NCI-H1417 treated with DMSO at 0.1 percent for 48 hours (cell line): ENCODE results near the gene ZFP91.

Source experiments
- DNase-seq: peaks from one replicate; lab custom pipeline; 2025; lab: John Stamatoyannopoulos, UW

Gene ZFP91

DNA sequence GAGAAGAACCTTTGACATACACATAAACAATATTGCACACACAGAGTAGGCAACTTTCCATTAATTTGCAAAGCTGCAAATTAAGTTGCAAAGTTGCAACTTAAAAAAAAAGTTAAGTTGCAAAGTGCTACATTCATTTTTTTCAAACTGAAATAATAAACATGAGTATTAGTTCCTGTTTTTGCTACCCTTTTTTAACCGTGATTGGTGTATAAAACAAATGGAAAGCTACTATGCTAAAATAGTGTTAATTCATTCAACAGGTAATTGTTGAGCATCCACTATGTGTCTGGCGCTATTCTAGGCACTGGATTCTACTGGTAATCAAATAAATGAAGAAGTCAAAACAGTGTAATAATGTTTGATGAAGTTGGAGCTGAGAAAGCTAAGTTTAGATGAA, 8.1 kb downstream of the ZFP91 start:
- no peak for DNase-seq

DNA sequence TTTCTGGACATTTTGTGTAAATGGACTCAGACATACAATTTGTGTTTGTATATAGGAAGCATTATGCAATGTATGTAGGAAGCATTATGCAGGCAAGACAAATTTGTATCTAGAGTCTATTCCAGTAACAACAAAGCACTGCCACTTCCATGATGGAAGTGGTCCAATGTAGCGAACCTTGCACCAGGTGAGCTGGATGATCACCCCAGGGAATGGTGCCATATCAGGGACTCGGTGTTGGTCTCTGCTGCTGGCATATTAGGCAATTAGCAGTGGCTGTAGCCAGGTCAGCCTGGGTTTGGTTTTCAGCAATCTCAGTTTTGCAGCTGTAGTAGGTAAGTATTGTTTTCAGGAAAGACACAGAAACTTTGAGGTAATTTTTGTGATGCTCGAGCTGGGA, 12.8 kb downstream of the ZFP91 start:
- DNase-seq: no peak

DNA sequence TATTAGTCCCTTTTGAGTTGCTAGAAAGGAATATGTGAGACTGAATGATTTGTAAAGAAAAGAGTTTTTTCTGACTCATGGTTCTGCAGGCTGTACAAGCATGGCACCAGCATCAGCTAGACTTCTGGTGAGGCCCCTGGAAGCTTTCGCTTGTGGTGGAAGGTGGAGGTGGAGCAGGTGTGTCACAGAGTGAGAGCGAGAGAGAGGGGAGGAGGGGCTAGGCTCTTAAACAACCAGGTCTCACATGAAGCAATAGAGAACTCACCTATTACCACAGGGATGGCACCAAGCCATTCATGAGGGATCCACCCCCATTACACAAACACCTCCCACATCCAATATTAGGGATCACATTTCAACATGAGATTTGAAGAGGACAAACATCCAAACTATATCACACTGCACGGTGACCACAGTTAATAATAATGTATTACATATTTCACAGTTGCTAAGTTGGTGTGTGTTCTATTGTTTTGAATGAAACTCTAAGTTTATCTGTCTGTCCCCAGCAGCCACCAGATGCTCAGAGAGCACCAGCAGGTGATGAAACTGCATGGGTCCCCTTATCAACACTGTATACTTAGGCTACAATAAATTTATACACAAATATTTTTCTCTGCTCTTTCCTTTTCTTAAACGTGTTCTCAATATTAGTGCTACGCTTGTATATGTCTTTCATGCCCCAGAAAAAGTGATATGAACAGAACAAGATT, 14.1 kb downstream of the ZFP91 start:
- no peak for DNase-seq

DNA sequence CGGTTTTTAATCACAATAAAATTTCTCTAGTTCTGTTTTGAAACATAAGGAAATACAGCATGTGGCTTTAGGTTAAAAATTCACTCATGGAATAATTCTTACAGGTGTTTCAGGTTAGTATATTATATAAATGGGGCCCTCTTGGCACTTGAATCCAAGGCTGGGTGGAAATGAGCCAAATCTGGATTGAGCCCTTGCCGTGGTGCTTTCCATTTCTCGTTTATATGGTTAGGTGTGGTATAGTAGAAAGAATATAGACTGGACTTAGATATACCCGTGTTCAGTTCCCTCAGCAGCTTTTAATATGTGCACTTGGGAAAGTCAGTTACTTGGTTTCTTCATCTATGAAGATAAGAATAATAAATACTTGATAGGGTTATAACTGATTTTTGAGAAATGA, 16.0 kb downstream of the ZFP91 start:
- DNase-seq: no peak

DNA sequence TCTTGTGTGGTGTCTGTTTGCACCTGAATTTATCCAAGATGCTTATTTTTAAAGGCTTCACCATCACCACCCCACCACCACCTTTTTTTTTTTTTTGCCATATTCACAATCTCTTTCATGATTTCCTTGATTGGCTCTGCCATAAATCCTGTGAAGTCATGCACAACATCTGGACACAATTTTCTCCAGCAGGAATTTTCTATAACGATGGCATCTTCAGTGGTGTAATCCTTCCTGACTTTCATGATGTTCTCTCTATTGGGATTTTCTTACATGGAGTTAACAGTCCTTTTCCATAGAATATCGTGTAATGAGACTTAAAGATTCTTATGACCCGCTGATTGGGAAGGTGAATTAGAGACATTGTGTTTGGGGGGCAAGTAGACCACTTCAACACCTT, 17.8 kb downstream of the ZFP91 start:
- DNase-seq: no peak

DNA sequence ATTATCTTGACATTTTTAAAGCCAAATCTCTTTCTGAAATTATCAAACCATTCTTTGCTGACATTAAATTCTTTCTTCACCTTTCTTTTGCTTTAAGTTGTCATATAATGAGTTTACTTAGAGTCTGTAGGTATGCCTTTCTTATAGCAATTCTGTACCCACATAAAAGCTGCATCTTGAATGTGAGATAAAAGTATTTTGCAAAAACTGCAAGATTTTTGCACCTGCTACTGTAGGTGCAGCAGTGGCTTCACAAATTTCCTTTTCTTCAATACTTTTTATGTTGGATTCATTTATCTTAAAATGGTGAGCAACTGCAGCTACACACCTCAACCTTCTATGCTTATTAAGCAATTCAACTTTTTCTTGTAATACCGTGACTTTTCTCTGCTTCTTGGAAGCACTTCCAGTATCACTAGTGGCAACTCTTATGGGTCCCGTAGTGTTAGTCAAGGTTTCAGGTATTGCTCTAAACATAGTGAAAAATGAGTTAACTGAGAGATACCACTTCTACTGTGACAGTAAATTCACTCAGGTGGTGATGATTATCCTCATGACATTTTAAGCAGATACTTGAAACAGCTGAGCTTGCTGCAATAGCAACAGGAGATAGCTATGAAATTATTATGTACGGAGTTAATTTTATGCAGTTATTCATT, 18.8 kb downstream of the ZFP91 start:
- DNase-seq: no peak

DNA sequence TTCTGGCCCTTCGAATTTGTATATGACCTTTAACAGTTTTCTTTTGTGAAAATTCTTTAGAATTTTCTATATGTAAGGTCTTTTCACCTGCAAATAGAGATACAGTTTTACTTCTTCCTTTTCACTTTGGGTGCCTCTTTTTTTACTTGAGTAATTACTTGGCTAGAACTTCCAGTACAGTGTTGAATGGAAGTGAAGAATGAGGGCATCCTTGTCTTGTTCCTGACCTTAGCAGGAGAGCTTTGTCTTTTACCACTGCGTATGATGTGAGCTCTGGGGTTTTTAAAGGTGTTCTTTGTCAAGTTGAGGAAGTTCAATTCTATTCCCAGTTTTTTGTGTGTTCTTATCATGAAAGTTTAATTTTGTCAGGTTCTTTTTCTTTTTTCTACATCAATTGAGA, 21.6 kb downstream of the ZFP91 start:
- DNase-seq: no peak

DNA sequence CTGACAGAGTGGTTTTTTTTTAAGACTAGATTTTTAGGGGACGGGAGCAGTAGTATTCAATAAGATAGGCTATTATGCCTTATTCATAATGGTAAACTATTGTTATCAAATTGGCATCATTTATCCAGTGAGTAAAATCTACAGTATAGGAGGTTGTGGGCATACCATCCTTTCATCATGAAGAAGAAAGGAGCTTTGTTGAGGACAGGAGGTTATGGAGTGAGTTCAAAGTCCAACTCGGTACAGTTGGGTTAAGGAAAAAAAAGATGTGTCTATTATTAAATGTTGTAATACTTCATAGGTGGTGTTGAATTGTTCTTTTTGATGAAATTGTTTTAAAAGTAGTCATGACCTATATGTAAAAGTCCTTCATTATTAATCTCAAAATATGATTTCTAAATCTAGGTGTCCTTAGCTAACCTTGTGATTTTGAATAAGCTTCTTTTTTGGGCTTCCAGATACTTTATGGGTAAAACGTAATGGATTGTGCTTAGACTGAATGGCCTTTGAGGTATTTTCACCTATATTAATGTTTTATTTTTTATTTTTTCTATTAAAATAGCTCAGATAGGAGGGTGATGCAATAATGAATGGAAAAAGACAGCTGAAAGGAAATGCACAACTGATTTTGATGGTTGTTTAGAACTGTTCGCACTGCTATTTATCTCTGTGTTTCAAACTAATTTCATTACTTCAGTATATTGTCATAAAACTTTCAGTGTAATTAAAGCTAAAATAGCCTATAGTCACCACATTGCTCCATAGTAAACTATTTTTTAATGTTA, 28.3 kb downstream of the ZFP91 start:
- no peak for DNase-seq

DNA sequence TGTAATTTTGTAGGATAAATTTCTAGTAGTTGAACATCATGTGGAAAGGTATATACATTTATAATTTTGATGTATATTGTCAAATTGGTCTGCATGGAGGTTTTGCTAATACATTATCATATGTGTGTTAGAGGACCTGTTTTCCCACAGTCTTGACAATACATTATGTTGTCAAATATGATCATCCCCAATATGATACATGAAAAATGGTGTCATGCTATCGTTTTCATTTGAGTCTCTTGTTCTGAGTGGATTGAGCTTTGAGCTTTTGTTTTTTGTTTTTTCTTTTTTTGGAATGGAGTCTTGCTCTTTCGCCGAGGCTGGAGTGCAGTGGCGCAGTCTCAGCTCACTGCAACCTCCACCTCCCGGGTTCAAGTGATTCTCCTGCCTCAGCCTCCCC, 29.5 kb downstream of the ZFP91 start:
- no peak for DNase-seq

DNA sequence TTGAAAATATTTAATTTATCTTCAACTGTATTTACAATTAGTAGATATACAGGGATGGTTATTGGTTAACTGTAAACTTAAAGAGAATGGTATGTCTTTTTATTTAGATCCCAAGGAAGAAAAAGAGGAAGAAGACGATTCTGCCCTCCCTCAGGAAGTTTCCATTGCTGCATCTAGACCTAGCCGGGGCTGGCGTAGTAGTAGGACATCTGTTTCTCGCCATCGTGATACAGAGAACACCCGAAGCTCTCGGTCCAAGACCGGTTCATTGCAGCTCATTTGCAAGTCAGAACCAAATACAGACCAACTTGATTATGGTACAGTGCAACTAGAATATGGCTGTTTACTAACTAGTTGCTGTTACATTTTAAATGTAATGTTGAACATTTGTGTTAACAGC, 30.9 kb downstream of the ZFP91 start:
- no peak for DNase-seq

DNA sequence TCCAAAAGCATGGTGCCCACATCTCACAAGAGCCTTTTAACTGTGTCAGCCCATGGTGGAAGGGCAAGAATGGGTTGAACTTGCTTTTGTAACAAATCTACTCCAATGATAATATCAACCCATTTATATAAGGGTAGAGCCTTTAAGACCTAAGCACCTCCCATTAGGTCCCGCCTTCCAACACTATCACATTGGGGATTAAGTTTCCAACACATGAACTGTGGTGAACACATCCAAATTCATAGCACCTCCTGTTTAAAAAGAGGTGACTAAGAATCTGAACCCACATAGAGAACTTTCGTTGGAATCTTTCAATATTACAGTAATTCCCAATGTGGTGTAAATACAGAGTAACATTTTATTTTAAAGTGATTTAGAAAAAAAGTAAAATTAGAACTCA, 34.4 kb downstream of the ZFP91 start:
- DNase-seq: no peak

DNA sequence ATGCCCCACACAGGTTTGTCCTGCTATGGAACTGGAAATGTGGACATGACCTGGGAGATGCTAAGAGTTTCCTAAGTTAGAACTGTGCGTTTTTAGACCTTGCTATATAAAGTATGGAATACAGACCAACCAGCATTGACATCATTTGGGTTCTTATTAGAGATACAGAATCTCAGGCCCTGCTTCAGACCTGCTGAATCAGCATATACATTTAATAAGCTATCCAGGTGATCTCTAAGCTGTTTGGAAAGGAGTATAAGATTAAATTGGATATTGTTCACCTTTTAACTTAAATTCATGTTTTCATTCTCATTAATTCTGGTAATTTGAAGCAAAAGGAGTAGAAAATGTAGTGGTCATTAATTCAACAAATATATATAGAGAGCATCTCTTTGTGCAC, 36.7 kb downstream of the ZFP91 start:
- no peak for DNase-seq

DNA sequence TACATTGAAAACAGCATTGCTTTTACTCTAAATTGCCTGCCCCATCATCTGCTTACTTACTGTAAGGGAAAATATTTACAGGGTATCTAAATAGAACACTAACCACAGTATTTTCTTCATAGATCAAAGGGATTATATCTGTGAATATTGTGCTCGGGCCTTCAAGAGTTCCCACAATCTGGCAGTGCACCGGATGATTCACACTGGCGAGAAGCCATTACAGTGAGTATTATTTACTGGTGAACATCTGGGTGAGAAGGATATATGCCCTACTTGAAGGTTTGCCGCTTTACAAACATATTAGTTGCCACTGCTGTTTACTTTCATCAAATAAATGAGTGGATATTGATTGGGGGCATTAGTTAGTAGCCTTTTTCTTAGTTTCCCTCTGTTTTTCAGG, 37.7 kb downstream of the ZFP91 start:
- no peak for DNase-seq

DNA sequence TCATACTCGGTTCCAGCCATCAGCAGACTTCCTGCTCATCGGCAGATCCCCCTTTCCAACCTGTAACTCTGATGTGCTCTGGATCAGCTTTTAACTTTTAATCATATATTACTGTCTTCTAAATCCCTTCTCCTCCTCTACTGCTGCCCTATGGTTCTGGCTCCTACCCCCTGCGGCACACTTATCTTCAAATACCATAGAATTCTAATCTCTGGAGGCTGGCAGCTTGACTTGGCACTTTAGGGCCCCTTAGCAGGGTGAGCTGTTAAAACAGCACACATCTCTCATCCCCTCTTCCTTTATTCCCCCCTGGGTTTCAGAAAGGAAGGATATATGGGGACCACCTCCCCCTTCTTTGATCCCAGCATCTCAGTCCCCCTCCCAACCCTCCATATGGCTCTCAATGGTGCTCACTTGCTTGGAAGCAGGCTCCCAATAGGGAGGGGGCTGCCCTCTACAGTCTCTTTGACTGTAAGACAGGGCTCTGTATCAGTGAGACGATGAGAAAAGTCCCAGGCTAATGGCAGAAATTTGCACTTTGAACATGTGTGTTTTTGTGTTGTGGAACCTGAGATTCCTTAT, 39.2 kb downstream of the ZFP91 start:
- DNase-seq: no peak

DNA sequence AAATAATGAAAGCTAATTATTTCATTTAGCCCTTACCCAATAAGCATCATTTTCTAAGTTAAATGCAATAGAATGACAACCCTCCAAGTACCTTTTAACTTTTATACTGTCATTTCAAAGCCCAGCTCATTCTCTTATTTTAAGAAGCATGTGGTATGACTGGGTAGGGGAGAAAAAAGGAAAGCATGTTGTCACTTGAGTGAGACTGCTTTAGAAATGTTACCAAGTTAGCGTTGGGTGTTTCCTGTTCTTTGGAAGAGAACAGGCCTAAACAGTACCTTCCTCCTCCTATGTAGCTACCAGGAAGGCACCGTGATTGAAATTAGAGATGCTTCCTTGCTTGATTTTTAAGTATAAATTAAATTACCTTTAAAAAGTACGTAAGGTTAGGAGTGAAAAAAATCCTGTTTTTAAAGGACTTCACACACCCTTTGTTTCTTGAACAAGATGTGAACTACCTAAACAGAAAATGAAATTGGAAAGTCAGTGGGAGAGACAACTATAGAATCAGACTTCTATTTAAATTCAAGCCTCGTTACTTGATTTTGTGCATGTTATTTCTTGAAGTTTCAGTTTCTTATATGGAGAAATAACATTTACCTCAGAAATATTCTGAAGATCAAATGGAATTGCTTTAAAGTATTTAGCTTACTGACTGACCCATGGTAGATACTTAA, 42.9 kb downstream of the ZFP91 start:
- no peak for DNase-seq

DNA sequence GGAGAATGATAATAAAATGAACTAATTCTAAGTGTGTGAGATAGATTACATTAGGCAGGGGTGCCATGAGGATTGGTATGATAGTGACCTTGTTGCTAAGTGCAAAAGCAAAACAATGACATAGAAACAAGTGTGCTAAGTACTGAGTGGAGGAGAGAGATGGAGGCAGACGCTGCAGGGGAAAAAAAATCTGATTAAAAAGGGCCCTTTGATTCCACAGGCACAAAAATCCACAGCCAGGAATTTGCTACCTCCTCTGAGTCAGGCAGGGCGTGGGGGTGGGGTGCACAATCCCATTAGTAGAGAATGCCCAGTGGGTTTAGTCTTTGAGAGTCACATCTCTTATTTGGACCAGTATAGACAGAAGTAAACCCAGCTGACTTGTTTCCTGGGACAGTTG, 43.5 kb downstream of the ZFP91 start, which contains the start of gene CNTF:
CNTF (plus strand) TSS at position 322 of the 400 bp plus-strand sequence. CDS start 88 bp downstream, outside the sequence.
- DNase-seq: no peak

DNA sequence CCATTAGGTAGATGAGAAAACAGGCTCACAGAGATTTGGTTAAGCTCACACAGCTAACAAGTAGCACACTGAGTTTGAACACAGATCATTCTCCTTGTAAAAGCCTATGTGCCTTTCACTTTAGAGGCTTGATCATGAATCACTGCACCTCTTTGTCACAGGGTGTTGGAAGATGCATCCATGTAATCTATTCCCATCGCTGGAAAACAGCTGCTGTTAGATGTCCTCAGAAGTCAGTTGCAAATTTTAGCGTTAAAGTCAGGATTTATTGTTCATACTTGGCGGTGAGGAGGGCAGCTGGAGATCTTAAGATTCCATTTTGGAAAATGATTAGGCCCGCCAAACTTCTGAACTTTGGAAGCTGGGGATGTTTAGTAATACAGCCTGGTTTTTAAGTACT, 46.2 kb downstream of the ZFP91 start:
- no peak for DNase-seq

DNA sequence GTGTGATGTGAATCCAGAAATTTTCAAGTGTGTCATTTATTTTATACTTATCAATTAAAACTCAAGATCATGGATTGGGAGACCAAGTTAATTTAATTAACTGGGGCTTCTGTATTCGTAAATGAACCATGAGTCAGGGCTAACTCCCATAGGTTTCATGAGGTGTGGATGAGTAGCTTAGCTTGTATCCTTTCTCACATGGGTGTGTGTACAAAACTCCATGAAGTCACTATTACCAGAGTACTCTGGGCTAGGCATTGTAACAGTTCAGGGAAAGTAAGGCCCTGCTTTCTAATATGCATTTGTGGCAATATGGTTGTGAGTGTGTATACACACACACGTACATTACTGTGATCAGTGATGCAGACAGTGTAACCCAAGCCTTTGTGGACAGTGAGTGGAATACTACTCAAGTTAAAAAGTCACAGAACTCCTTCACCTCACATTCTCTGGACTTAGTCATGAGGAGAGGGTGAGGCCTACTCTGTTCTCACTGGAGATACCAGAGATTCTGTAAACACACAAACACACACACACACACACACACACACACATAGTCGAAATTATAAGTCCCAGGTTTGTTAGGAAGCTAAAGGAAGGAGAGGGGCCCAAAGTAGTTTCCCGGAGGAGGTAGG, 47.1 kb downstream of the ZFP91 start:
- no peak for DNase-seq

DNA sequence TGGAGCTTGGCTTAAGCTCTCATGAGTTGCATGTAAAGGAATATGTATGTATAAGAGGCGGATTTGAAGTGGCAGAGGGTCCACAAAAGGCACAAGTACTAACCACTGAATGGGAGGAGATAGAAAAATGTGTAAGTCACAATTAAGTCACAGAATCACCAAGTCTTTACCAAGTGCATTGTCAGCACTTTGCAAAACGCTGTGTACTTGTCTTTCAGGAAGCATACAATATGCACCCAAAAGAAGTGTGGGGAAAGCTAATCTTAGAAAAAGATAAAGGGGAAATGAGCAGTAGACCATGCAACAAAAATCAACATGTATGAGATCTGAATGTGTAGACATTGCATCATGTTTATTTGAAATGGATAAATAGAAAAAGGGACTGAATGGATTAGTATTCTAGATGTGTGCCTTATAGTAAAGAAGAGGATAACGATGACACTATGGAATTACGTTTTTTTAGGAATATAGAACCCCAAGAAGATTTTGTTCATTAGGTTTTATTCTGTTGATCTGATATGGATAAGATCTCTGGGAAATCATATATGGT, 48.1 kb downstream of the ZFP91 start:
- no peak for DNase-seq

DNA sequence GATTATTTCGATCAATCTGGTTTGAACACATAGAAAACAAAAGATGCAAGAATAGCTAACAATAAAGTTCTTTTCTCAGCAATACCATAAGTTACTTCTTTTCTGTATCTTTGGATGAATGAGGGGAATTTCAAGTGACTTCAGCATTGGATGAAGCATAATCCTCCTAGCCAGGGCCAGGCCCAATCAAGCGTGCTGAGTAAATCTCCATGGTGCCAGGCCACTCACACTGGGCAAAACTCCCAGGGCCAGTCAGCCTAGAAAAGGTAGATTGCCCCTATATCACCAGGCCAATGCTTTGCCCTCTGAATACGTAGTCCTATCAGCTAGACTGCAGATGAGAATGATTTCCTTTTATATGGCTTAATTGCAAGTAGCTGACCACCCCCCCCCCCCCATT, 49.6 kb downstream of the ZFP91 start:
- no peak for DNase-seq

DNA sequence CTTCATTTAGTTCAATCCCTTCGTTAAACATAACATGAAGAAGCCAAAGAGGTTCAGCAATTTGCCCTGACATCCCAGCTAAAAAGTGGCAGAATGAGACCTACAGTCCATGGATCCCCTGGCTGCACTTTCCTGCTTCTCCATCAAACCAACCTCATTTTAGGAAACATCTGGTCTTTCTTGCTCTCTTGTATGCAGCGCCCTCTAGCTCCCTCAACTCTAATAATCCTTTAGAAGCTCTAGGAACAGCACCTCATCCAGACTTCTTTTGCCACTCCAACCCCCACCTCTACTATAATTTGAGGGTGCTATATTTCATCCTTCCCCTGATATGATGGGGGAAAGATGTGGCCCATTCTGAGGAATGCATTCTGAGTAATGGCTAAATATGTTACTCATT, 51.0 kb downstream of the ZFP91 start:
- DNase-seq: no peak
